Osteoblast (primary cell): ENCODE results near the gene NFIL3. TPM values are rescaled to one million over a fixed set of nuclear protein-coding genes. Genes with fewer than 3 reads are reported as not detected.

ENCODE experiments used
- DNase-seq: peaks from one replicate; pipeline ENCODE4 v3.0.0; 2011; ENCODE audit warnings: low spot score, mixed read lengths; ENCODE audit not compliant: insufficient read length; ENCODE audit errors: missing footprints
- H2AFZ ChIP-seq: 2 replicates; pipeline ENCODE4 v1.6.0; 2011; ENCODE audit warnings: mild to moderate bottlenecking, low read length
- H3K27ac ChIP-seq: 2 replicates; pipeline ENCODE4 v1.5.1; 2011; ENCODE audit warnings: mild to moderate bottlenecking, low read depth, low read length, moderate library complexity
- H3K27me3 ChIP-seq: 2 replicates; pipeline ENCODE4 v1.6.0; 2012; ENCODE audit warnings: mild to moderate bottlenecking, control low read depth, inconsistent platforms, low read length, moderate library complexity; ENCODE audit not compliant: insufficient read depth
- H3K36me3 ChIP-seq: 2 replicates; pipeline ENCODE4 v1.5.1; 2011; ENCODE audit warnings: mild to moderate bottlenecking, low read length, control low read depth, moderate library complexity; ENCODE audit not compliant: insufficient read depth
- H3K4me1 ChIP-seq: 2 replicates; pipeline ENCODE4 v1.5.1; 2011; ENCODE audit warnings: mild to moderate bottlenecking, low read length, control low read depth, moderate library complexity; ENCODE audit not compliant: insufficient read depth
- H3K4me2 ChIP-seq: 2 replicates; pipeline ENCODE4 v1.6.0; 2011; ENCODE audit warnings: mild to moderate bottlenecking, low read length; ENCODE audit not compliant: insufficient read depth
- H3K4me3 ChIP-seq: fragments of 200-600 bp; sonication (generic); 3 replicates; pipeline ENCODE4 v1.5.1; 2012; ENCODE audit warnings: mild to moderate bottlenecking, low read length, inconsistent platforms; ENCODE audit not compliant: insufficient read depth
- H3K79me2 ChIP-seq: 2 replicates; pipeline ENCODE4 v1.6.0; 2012; ENCODE audit warnings: mild to moderate bottlenecking, low read length, control low read depth, inconsistent platforms; ENCODE audit not compliant: insufficient read depth
- H3K9me3 ChIP-seq: 2 replicates; pipeline ENCODE4 v1.5.1; 2011; ENCODE audit warnings: low read depth, low read length, control low read depth
- H4K20me1 ChIP-seq: 2 replicates; pipeline ENCODE4 v1.6.0; 2012; ENCODE audit warnings: mild to moderate bottlenecking, low read length, control low read depth; ENCODE audit not compliant: insufficient read depth
- total RNA-seq: library from RNA; depleted of rRNA; stranded (reverse); fragments of >200 nt; gene quantifications from 2 replicates; pipeline ENCODE4 v1.2.3, GENCODE V29; 2012
- TF ChIP-seq, protein P1 (sequence below): IDR thresholded peaks from 2 replicates; pipeline ENCODE4 v1.5.1; 2011; ENCODE audit warnings: mild to moderate bottlenecking, low read depth, low read length, moderate library complexity; ENCODE audit errors: extremely low read depth

The NFIL3 gene
- total RNA-seq, 1 donor, result 26.1 TPM

DNA sequence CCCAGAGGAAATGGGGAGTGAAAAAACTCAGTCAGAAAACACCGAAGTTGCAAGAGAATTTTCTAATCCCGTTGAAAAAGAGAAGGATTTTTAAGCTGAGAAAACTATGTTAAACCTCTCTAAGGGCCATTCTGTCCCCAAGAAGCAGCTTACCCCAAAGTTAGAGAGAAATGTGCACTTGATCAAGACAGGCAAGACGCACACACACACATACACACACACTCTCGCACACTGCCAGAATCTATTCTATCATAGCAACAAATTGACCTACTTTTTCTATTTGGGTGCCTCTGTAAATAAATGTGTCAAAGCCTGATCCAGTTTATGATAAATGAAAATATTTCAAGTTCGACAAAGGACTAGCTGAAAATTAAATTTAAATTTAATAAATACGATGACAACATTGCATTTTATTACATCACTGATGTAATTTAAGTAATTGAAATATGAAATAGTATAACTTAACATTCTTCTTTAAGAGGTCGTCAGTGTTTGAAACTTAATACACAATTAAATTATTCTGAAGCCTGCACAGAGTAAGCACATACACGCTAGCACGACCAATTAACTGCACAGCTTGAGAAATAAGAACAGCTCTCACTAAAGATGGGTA is 5.9 kb downstream of the NFIL3 start:
- H3K27me3 ChIP-seq, result no peaks in the 10 kb centered on the region
- peaks cover 82% of the 10 kb centered on the region for H3K79me2 ChIP-seq
- H3K9me3 ChIP-seq, result no peaks in the 10 kb centered on the region
- no peak overlapping the region for H2AFZ ChIP-seq
- H3K4me2 ChIP-seq, result no peak overlapping the region
- H3K27ac ChIP-seq, result peak overlapping the region; percentile 87
- peaks cover 41% of the 10 kb centered on the region for H3K4me1 ChIP-seq
- peaks cover 9% of the 10 kb centered on the region for H4K20me1 ChIP-seq
- H3K4me3 ChIP-seq, result no peak overlapping the region
- DNase-seq, result no peak
- TF ChIP-seq, protein P1, sequence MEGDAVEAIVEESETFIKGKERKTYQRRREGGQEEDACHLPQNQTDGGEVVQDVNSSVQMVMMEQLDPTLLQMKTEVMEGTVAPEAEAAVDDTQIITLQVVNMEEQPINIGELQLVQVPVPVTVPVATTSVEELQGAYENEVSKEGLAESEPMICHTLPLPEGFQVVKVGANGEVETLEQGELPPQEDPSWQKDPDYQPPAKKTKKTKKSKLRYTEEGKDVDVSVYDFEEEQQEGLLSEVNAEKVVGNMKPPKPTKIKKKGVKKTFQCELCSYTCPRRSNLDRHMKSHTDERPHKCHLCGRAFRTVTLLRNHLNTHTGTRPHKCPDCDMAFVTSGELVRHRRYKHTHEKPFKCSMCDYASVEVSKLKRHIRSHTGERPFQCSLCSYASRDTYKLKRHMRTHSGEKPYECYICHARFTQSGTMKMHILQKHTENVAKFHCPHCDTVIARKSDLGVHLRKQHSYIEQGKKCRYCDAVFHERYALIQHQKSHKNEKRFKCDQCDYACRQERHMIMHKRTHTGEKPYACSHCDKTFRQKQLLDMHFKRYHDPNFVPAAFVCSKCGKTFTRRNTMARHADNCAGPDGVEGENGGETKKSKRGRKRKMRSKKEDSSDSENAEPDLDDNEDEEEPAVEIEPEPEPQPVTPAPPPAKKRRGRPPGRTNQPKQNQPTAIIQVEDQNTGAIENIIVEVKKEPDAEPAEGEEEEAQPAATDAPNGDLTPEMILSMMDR, result no peak
- H3K36me3 ChIP-seq, result no peaks in the 10 kb centered on the region

GRCh38 chr9:91416096-91416712 is 7.4 kb downstream of the NFIL3 start:
- Histone ChIP-seq H4K20me1 (peaks cover 9% of the 10 kb centered on the region), H3K27me3 (no peaks in the 10 kb centered on the region), H3K4me2 (peak overlapping the region; percentile 56), H3K4me1 (peaks cover 38% of the 10 kb centered on the region), H3K27ac (peak overlapping the region; percentile 38), H3K4me3 (no peak overlapping the region), H3K9me3 (no peaks in the 10 kb centered on the region), H3K79me2 (peaks cover 78% of the 10 kb centered on the region), H3K36me3 (no peaks in the 10 kb centered on the region), H2AFZ (no peak overlapping the region)
- DNase-seq, result peak; percentile 68
- TF ChIP-seq, protein P1, result no peak

DNA sequence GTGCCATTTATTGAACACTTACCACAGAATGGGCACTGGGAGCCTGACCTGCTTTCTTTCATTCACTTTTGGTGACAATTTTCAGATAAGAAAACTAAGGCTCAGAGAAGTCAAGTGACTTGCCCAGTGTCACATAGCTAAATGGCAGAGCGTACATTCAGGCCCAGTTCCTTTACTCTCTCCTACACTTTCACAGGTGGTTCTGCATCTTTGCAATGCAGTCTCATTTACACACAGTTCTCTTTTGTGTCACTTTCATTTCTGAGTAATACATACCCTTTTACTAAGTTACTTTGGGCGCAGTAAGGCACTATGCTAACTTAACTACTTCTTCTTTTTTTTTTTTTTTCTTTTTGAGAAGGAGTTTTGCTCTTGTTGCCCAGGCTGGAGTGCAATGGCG is 8.3 kb downstream of the NFIL3 start:
- TF ChIP-seq, protein P1, result no peak
- H3K9me3 ChIP-seq, result no peaks in the 10 kb centered on the region
- H3K36me3 ChIP-seq, result peaks cover 5% of the 10 kb centered on the region
- DNase-seq, result no peak
- no peak overlapping the region for H2AFZ ChIP-seq
- peaks cover 32% of the 10 kb centered on the region for H3K4me1 ChIP-seq
- no peak overlapping the region for H3K4me2 ChIP-seq
- peaks cover 78% of the 10 kb centered on the region for H3K79me2 ChIP-seq
- no peaks in the 10 kb centered on the region for H3K27me3 ChIP-seq
- peaks cover 9% of the 10 kb centered on the region for H4K20me1 ChIP-seq
- H3K27ac ChIP-seq, result no peak overlapping the region
- no peak overlapping the region for H3K4me3 ChIP-seq

- no peak for DNase-seq
- Histone ChIP-seq H3K79me2 (peaks cover 77% of the 10 kb centered on the region), H3K27me3 (no peaks in the 10 kb centered on the region), H3K4me2 (no peak overlapping the region), H2AFZ (no peak overlapping the region), H3K4me1 (peaks cover 16% of the 10 kb centered on the region), H3K9me3 (no peaks in the 10 kb centered on the region), H4K20me1 (peaks cover 4% of the 10 kb centered on the region), H3K4me3 (no peak overlapping the region), H3K36me3 (peaks cover 18% of the 10 kb centered on the region), H3K27ac (no peak overlapping the region)
- TF ChIP-seq, protein P1, result no peak
Observed at GRCh38 chr9:91412941-91413340, 10.7 kb downstream of the NFIL3 start.
